Ishikawa (cell line): ENCODE results near the gene DGKD.

ENCODE experiments used
- CEBPB ChIP-seq: IDR thresholded peaks from 2 replicates; pipeline ENCODE4 v1.6.1; 2012
- CREB1 ChIP-seq: IDR thresholded peaks from 2 replicates; pipeline ENCODE4 v1.6.1; 2012; ENCODE audit warnings: low read depth
- EGR1 ChIP-seq: IDR thresholded peaks from 2 replicates; pipeline ENCODE4 v1.6.1; 2012
- EP300 ChIP-seq: IDR thresholded peaks from 2 replicates; pipeline ENCODE4 v1.6.1; 2012; ENCODE audit warnings: borderline replicate concordance
- FOXM1 ChIP-seq: IDR thresholded peaks from 2 replicates; pipeline ENCODE4 v1.6.1; 2012; ENCODE audit warnings: low read depth, borderline replicate concordance
- MAX ChIP-seq: IDR thresholded peaks from 2 replicates; pipeline ENCODE4 v1.6.1; 2012
- NFIC ChIP-seq: IDR thresholded peaks from 2 replicates; pipeline ENCODE4 v1.6.1; 2012
- RAD21 ChIP-seq: IDR thresholded peaks from 2 replicates; pipeline ENCODE4 v1.6.1; 2012; ENCODE audit warnings: low read depth
- REST ChIP-seq: IDR thresholded peaks from 2 replicates; pipeline ENCODE4 v1.6.1; 2012; ENCODE audit warnings: low read depth, mild to moderate bottlenecking
- TAF1 ChIP-seq: IDR thresholded peaks from 2 replicates; pipeline ENCODE4 v1.6.1; 2012; ENCODE audit warnings: low read depth, mild to moderate bottlenecking
- TCF12 ChIP-seq: IDR thresholded peaks from 2 replicates; pipeline ENCODE4 v1.6.1; 2012; ENCODE audit warnings: low read depth
- TEAD4 ChIP-seq: IDR thresholded peaks from 2 replicates; pipeline ENCODE4 v1.6.1; 2012
- USF1 ChIP-seq: IDR thresholded peaks from 2 replicates; pipeline ENCODE4 v1.6.1; 2012
- YY1 ChIP-seq: IDR thresholded peaks from 2 replicates; pipeline ENCODE4 v1.6.1; 2012; ENCODE audit warnings: low read depth
- ZBTB7A ChIP-seq: IDR thresholded peaks from 2 replicates; pipeline ENCODE4 v1.6.1; 2012; ENCODE audit warnings: low read depth

DGKD gene

GRCh38 chr2:233473878-233474277 is 119.6 kb downstream of the DGKD start:
- TF ChIP-seq FOXM1, result no peak
- no peak for TF ChIP-seq ZBTB7A

- TF ChIP-seq FOXM1 (no peak), REST (no peak), CEBPB (no peak), MAX (no peak), RAD21 (no peak), EP300 (no peak), EGR1 (no peak), TCF12 (no peak), YY1 (no peak), ZBTB7A (no peak), USF1 (no peak)
Observed at GRCh38 chr2:233474308-233475160, 120.2 kb downstream of the DGKD start.

- no peak for TF ChIP-seq ZBTB7A
- TF ChIP-seq USF1, result no peak
- TF ChIP-seq REST, result no peak
- TF ChIP-seq CEBPB, result no peak
- TF ChIP-seq EP300, result no peak
- TF ChIP-seq MAX, result no peak
- no peak for TF ChIP-seq TEAD4
- no peak for TF ChIP-seq TAF1
- TF ChIP-seq TCF12, result no peak
- no peak for TF ChIP-seq RAD21
- TF ChIP-seq YY1, result no peak
- TF ChIP-seq NFIC, result no peak
- TF ChIP-seq CREB1, result no peak
- no peak for TF ChIP-seq EGR1
- TF ChIP-seq FOXM1, result no peak
Observed at GRCh38 chr2:233476063-233476410, 121.7 kb downstream of the DGKD start.

- no peak for TF ChIP-seq RAD21
- TF ChIP-seq USF1, result no peak
- no peak for TF ChIP-seq FOXM1
- no peak for TF ChIP-seq TAF1
- no peak for TF ChIP-seq TEAD4
- no peak for TF ChIP-seq NFIC
- TF ChIP-seq EP300, result no peak
- TF ChIP-seq ZBTB7A, result no peak
- no peak for TF ChIP-seq MAX
- TF ChIP-seq REST, result no peak
- no peak for TF ChIP-seq CEBPB
- TF ChIP-seq TCF12, result no peak
- TF ChIP-seq YY1, result no peak
Observed at GRCh38 chr2:233476651-233477547, 122.6 kb downstream of the DGKD start.
